HEK293 (cell line): ENCODE data around the gene TTYH2.

Experiments
- BCL11A ChIP-seq: fragments of 450-650 bp; formaldehyde crosslinking; IDR thresholded peaks from 2 replicates; pipeline ENCODE4 v1.5.1; 2016; ENCODE audit warnings: low read depth, missing biosample characterization, missing genetic modification characterization
- KLF10 ChIP-seq: fragments of 450-650 bp; IDR thresholded peaks from 2 replicates; pipeline ENCODE4 v1.5.1; 2018; ENCODE audit warnings: missing biosample characterization, mild to moderate bottlenecking, missing genetic modification characterization
- SP2 ChIP-seq: fragments of 450-650 bp; formaldehyde crosslinking; IDR thresholded peaks from 2 replicates; pipeline ENCODE4 v1.5.1; 2016; ENCODE audit warnings: missing biosample characterization, missing genetic modification characterization
- ZBTB8A ChIP-seq: fragments of 450-650 bp; formaldehyde crosslinking; IDR thresholded peaks from 2 replicates; pipeline ENCODE4 v1.5.1; 2016; ENCODE audit warnings: missing biosample characterization, missing genetic modification characterization
- ZNF404 ChIP-seq: fragments of 450-650 bp; formaldehyde crosslinking; IDR thresholded peaks from 2 replicates; pipeline ENCODE4 v1.5.1; 2017; ENCODE audit warnings: missing biosample characterization, missing genetic modification characterization
- ZNF571 ChIP-seq: fragments of 450-650 bp; formaldehyde crosslinking; IDR thresholded peaks from 2 replicates; pipeline ENCODE4 v1.5.0; 2017; ENCODE audit warnings: missing biosample characterization, missing genetic modification characterization
- ZNF777 ChIP-seq: fragments of 450-650 bp; formaldehyde crosslinking; IDR thresholded peaks from 2 replicates; pipeline ENCODE4 v1.5.1; 2017; ENCODE audit warnings: missing biosample characterization, missing genetic modification characterization, borderline replicate concordance
- ZSCAN23 ChIP-seq: fragments of 450-650 bp; formaldehyde crosslinking; IDR thresholded peaks from 2 replicates; pipeline ENCODE4 v1.5.1; 2016; ENCODE audit warnings: missing biosample characterization, missing genetic modification characterization
- TF ChIP-seq, protein P1 (sequence below): fragments of 450-650 bp; formaldehyde crosslinking; IDR thresholded peaks from 2 replicates; pipeline ENCODE4 v1.5.1; 2016; ENCODE audit warnings: missing biosample characterization, missing genetic modification characterization
- TF ChIP-seq, protein P2 (sequence below): fragments of 450-650 bp; formaldehyde crosslinking; IDR thresholded peaks from 2 replicates; pipeline ENCODE4 v1.5.1; 2016; ENCODE audit warnings: missing biosample characterization, missing genetic modification characterization

DNA sequence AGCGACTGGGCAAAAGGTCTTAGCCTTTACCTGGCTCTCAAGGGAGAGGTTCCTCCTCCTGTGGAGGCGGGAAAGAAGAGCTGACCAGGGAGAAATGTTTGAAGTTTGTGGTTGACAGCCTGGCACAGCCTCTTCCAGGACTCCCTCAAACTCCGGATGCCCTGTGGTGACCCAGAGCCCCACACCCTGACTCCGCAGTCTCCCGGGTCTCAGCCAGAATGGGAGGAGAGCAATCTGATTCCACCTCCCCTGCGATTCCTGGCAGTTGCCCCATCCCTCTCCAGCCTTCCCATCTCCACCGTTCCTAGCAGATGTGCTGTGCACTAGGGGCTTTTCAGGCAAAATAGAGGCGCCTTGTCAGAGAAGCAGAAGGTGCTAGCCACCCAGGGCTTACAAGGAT lies 55.2 kb downstream of the TTYH2 start:
- TF ChIP-seq ZNF571 (tag by site-specific recombination) (no peak), ZBTB8A (tag by site-specific recombination) (no peak), SP2 (tag by site-specific recombination) (no peak), ZNF404 (tag by site-specific recombination) (no peak), ZSCAN23 (no peak), BCL11A (no peak), ZNF777 (tag by site-specific recombination) (no peak), KLF10 (no peak)
- TF ChIP-seq, protein P1, sequence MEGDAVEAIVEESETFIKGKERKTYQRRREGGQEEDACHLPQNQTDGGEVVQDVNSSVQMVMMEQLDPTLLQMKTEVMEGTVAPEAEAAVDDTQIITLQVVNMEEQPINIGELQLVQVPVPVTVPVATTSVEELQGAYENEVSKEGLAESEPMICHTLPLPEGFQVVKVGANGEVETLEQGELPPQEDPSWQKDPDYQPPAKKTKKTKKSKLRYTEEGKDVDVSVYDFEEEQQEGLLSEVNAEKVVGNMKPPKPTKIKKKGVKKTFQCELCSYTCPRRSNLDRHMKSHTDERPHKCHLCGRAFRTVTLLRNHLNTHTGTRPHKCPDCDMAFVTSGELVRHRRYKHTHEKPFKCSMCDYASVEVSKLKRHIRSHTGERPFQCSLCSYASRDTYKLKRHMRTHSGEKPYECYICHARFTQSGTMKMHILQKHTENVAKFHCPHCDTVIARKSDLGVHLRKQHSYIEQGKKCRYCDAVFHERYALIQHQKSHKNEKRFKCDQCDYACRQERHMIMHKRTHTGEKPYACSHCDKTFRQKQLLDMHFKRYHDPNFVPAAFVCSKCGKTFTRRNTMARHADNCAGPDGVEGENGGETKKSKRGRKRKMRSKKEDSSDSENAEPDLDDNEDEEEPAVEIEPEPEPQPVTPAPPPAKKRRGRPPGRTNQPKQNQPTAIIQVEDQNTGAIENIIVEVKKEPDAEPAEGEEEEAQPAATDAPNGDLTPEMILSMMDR (tag by site-specific recombination): no peak
- TF ChIP-seq, protein P2, sequence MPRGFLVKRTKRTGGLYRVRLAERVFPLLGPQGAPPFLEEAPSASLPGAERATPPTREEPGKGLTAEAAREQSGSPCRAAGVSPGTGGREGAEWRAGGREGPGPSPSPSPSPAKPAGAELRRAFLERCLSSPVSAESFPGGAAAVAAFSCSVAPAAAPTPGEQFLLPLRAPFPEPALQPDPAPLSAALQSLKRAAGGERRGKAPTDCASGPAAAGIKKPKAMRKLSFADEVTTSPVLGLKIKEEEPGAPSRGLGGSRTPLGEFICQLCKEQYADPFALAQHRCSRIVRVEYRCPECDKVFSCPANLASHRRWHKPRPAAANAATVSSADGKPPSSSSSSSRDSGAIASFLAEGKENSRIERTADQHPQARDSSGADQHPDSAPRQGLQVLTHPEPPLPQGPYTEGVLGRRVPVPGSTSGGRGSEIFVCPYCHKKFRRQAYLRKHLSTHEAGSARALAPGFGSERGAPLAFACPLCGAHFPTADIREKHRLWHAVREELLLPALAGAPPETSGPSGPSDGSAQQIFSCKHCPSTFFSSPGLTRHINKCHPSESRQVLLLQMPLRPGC (tag by site-specific recombination): no peak
